K562 (cell line): ENCODE data around the gene NRN1L. TPM values are rescaled to one million over a fixed set of nuclear protein-coding genes. Genes with fewer than 3 reads are reported as not detected.
A peak's percentile ranks its signal among the peaks of the same experiment; 100 is the strongest.

Source experiments
- CBX5 ChIP-seq: IDR thresholded peaks from 2 replicates; pipeline ENCODE4 v1.6.1; 2014; ENCODE audit warnings: low read depth, borderline replicate concordance
- ELF4 ChIP-seq: fragments of 450-650 bp; formaldehyde crosslinking; IDR thresholded peaks from 2 replicates; pipeline ENCODE4 v1.4.0; 2022; ENCODE audit warnings: missing genetic modification characterization
- JUN ChIP-seq, 2 experiments: sonication (generic) in 1 of 2; formaldehyde crosslinking in 1 of 2; IDR thresholded peaks; 2 replicates each; pipeline versions ENCODE4 v1.6.1 to v1.8.0; 2012 to 2022; ENCODE audit warnings: borderline replicate concordance in 2 of 2, mild to moderate bottlenecking in 2 of 2, improper control_type of control experiment in 1 of 2, low read depth in 1 of 2, low read length in 1 of 2, missing genetic modification reagents in 1 of 2
- MEF2D ChIP-seq: conservative IDR thresholded peaks from 2 replicates; pipeline ENCODE4 v1.6.1; 2016; ENCODE audit warnings: low read depth, missing genetic modification characterization, missing compliant biosample characterization
- RBBP5 ChIP-seq: fragments of 200-600 bp; sonication (generic); IDR thresholded peaks from 2 replicates; pipeline ENCODE4 v1.6.1; 2012; ENCODE audit warnings: borderline replicate concordance, mild to moderate bottlenecking, low read length, control low read depth, inconsistent platforms; ENCODE audit not compliant: insufficient read depth, poor library complexity, severe bottlenecking
- REST ChIP-seq, 2 experiments: fragments of 450-650 bp; formaldehyde crosslinking in 1 of 2; IDR thresholded peaks; 2 replicates each; pipeline versions ENCODE4 v1.4.0 to v1.6.1; 2014 to 2020; ENCODE audit warnings: mild to moderate bottlenecking in 2 of 2, borderline replicate concordance in 1 of 2, low read depth in 1 of 2
- ZBTB40 ChIP-seq, 2 experiments: fragments of 450-650 bp in 1 of 2; sonication (generic) in 1 of 2; formaldehyde crosslinking in 1 of 2; IDR thresholded peaks; 2 replicates each; pipeline versions ENCODE4 v1.7.1 to v1.9.0; 2016 to 2022; ENCODE audit warnings: inconsistent platforms in 1 of 2, mild to moderate bottlenecking in 1 of 2, missing genetic modification reagents in 1 of 2
- polyA plus RNA-seq, 8 experiments: library from polyadenylated mRNA; depleted of rRNA in 4 of 8; stranded (reverse) in 5 of 8; unstranded in 3 of 8; fragments of >200 nt; fragmentation: Nextera tagmentation in 2 of 8; fragmentation: Illumina TruSeq in 1 of 8; extraction: Ambion mirVana in 2 of 8; extraction: Trizol in 1 of 8; gene quantifications; 2 replicates each; pipeline versions ENCODE4 v1.2.1 to v1.2.3, GENCODE V29; 2011 to 2014; ENCODE audit warnings: inconsistent platforms in 1 of 8, missing spikeins in 1 of 8
- total RNA-seq, 7 experiments: library from RNA; depleted of rRNA in 6 of 7; stranded (reverse); fragments of >200 nt in 6 of 7; fragmentation: Illumina TruSeq in 2 of 7; extraction: Trizol in 2 of 7; gene quantifications; 2 replicates each; pipeline versions ENCODE4 v1.2.1 to v1.2.3, GENCODE V29; 2011 to 2021; ENCODE audit warnings: low replicate concordance in 1 of 7

The NRN1L gene
- total and polyA plus RNA-seq, 9 of the 15 experiments (the other 6 are each of a cell fraction or from before 2014, with no cell fraction given), result 0.22 to 0.86 (median 0.61) TPM; not detected in 5

GRCh38 chr16:67872631-67873434, 11.9 kb upstream of the NRN1L start, which contains the start of gene EDC4 (continued):
- TF ChIP-seq RBBP5 (peak; percentile 99), MEF2D (tag) (no peak), ZBTB40 (IDR thresholded peaks at IDR 0.05) (peak; percentile 99), ZBTB40 (CRISPR knock-in tag; IDR thresholded peaks at IDR 0.05) (no peak), ELF4 (peak; percentile 78; the same call in 1 of the 2 replicates), REST (IDR thresholded peaks at IDR 0.05; ENCODE audit: borderline replicate concordance) (0 out of 2 replicates have a peak, but pooled peaks have one; percentile 19), REST (CRISPR knock-in tag; IDR thresholded peaks at IDR 0.05; ENCODE audit: low read depth) (no peak; the same call in 1 of the 2 replicates), CBX5 (no peak), JUN (IDR thresholded peaks at IDR 0.05; ENCODE audit: borderline replicate concordance, low read depth, low read length) (no peak), JUN (CRISPR knock-in tag; IDR thresholded peaks at IDR 0.05; ENCODE audit: borderline replicate concordance) (0 out of 2 replicates have a peak, but pooled peaks have one; percentile 81)
